GM19463 (cell line): ENCODE data around the gene SORCS1.

Source experiments
- ATAC-seq: cut with Tn5 transposase; IDR thresholded peaks from one replicate; pipeline ENCODE4 v1.9.1; 2021; ENCODE audit warnings: mild to moderate bottlenecking, moderate library complexity; ENCODE audit not compliant: unreplicated experiment

Gene SORCS1

DNA sequence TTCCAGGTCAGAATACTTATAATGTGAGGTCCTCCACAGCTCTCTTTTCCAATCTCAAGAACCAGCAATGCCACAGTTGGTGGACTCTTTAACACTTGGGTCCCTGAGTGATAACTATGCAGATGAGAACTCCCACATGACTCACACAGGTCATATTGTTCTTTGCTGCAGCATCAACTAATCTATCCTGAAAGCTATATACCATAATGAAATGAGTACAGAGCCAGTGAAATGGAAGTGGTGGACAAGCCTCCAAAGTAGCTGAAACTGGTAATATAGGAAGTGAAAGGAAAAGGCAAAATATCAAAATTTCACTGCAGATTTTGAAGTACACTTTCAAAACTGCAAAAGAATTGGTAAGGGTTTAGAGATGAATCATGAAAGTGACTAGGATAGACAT lies 45.6 kb downstream of the SORCS1 start:
- no peak for ATAC-seq

DNA sequence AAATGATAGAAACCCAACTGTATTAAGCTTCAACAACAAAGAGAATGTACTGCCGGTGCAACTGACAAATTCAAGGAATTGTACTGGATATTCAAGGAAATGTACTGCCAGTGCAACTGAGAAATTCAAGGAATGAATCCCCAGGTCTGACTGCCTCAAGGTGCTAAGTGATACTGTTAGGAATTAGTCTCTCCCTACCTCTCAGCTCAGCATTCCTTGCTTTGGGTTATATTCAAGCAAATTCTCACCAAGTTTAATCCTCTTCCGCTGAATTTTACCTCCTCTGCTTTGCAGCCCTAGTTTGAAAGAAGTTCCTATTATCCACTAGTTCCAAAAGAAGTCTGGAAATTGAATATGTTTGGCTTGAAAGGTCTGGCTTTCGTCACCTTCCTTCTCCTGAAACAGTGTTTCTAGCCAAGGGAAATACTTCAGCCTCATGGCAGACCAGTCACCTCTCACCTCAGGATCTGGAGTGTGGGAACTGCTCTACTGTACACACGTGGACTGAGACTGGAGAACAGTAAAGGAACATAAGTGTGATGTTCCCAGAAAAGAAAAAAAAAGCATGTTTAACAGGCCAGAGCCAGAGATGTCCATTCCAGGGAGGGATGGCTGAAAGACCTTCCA lies 60.4 kb downstream of the SORCS1 start:
- ATAC-seq = no peak

DNA sequence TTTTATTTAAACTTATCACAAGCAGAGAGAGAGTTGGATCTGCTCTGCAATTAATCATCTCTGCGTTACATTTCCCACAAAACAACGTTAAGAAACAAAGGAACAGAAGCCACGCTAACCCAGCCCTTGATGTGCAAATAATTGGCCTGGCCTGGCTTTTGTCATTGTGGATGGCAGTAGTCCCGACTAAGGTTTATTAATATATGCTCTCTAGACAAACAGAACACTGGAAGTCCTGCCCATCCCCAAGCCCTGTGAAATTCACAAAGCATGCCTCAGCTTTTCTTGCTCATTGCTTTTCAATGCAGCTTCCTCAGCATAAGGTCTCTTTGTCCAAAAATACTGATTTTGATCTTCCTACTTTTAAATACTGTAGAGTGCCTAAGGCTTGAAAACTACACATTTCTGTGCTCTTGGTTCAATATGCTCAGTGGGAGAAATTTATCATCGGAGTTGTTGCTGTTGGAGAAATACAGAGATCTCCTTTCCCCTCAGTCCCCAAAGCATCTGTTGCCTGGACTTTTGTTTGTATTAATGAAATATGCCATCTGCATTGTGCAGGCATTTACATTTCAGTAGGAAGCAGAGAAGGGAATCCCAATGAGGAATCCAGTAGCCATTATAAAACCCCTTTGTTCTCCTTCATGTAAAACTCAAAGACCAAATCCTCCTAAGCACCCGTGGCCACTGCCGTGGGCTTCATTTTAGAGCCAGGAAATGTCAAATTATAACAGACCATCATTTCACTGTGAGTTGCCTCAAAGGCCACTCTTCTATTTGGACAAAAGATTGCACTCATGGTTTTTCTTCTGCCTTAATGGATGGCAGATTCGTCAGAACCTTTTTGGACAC lies 61.1 kb downstream of the SORCS1 start:
- ATAC-seq = no peak

DNA sequence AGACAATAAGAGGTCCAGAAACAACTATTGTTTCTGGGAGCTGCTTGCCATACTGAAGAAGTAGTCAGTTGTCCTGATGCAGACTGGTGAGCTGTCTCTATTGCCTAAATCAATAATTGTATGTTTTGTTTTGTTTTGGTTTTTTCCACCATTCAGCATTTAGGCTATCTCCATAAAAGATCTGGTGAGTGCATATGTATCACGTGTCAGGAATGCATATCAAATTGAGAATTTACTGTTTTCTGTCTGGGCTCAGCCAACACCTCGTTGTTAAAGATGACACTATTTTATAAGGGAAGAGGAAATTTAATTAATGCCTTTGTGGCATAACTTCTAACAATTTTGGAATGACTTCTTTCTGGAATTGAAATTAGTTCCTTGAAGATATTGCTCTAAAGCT lies 66.2 kb downstream of the SORCS1 start:
- no peak for ATAC-seq

DNA sequence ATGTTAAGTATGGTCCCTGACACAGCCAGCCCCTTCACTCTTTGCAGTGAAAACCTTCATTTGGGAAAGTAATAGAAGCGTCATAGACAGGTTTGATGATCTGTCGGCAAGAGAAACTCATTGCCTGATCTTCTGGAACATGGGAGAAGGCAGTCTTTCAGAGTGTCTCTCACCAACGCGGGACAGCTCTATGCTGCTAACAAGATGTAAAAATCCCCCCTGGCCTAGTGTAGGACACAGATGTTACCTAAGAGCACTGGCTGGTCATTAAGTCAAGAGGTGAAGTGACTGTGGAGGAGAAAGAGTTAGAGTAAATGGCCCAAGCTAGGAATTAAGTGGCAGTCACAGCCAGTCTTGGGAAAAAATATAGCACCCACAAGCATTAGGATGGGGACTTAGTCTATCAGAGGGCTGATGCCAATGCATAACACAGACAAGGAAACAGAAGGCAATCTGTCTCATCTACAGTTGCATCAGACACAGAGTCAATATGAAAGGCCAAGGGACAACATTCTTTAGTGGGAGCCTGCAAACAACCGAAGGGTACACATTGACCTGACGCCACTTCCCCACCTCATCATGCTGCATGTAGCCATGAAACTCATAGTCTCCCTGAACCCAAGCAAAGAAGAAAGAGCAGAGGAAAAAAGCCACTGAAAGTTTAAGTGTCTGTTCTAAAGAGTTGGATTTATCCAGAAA lies 69.5 kb downstream of the SORCS1 start:
- no peak for ATAC-seq

DNA sequence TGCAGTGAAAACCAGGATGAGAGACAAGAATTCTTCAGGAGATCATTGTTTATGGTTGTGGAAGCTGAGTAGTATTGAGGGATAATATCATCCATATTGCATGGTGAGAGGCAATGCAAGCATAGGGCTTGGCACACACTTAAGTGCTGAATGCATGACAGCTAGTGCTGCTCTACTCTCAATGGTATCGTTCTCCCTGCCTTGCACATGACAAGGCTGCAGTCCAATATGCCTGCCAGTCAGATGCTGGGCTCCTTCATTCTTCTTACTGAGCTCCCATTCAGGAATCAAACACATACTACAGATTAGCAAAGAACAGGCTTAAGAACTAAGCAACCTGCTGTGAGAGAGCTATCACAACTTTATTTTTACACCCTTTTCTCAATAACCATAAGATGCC lies 72.2 kb downstream of the SORCS1 start:
- ATAC-seq = no peak

DNA sequence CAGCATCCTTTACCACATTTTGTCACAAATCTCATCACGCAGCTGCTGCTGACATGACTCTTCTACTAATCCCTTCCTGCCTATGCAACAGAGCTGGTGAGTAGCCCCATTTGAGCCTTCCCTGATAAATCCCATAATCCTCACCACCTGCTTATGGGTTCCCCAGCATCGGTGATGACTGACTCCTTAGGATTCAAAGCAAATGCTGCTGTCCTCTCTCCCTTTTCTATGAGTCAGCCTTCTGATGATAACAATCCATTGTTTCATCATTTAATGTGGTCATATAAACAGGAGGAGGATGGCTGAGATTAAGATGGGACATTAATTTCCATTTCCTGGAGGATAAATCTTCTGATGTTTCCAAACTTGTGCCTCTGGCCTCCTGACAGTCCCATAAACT lies 73.4 kb downstream of the SORCS1 start:
- no peak for ATAC-seq

DNA sequence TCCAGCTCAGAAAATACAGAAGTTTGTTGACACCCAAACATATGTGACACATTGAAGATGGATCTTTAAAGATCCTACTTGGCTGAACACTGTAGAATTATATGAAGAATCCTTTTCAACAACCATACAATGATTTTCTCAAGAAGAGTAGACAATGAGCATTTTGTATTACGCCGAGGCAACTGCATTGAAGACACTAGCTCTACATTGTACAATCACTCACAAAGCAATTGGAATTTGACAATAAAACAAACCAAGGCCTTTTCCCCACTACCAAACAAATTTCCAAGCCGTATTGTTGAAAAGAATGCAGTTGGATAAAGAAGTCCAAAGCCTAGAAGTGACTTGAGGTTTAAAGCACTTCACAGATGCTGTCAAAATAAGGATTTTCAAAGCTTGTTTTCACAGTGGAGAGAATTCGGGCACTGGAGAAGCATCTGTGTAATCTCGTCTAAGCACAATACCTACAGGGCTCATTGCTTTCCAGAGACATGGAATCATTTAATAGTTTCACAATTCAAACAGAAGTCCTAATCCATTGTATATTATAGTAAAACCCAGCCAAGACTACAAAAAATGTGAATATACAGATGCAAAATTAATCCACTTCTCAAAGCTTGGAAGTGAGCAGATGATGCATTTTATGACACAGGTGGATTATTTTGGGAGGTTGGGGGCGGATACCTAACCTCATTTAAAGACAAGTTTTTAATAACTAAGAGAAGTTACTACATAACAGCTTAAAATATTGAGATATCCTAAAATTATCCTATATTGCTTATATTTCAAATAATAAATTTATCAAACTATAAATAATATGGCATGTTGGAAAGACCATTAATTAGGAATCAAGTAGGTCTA lies 78.6 kb downstream of the SORCS1 start:
- no peak for ATAC-seq

DNA sequence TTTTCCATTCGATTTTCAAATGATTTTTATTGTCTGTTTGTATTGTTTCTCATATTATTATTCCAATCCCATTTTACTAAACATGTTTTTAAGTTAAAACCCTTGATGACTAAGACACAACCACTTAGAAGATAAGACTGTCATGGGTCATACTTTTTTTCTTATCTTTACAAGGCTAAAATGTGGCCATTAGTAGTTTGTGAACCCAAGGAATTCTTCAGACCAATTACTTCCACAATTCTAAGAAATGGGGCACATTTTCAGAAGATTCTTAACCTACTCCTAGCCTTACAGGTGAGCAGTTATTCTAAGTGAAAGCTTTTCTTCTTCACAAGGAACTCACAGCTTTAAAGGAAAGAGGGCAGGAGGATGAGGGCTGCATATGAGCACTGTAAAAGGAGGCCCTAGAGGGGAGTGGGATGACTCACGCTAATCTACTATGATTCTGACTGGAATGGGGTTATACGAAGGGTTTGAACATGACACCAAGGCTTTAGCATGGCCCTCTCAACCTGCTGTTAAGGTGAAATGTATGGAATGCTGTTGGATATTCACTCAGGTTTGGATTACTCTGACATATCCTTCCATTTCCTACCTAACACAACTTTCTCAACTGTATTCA lies 81.0 kb downstream of the SORCS1 start:
- ATAC-seq = no peak

DNA sequence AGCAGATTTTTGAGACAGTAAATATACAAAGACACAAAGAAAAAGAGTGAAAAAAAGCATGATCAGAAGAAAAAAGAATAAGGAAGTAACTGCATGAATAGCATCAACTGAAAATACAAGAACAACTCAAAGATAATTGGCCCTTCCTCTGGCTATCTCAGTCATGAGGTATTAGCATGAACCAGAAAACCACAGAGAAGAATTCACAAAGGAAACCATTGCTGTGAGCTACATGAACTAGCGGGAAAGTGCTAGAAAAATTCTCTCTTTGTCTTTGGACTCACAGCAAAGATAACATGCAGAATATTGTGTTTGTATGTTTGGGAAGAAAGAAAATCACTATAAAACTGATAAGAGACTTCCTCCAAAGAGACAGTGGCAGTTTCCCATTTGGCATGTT lies 82.9 kb downstream of the SORCS1 start:
- ATAC-seq = no peak

DNA sequence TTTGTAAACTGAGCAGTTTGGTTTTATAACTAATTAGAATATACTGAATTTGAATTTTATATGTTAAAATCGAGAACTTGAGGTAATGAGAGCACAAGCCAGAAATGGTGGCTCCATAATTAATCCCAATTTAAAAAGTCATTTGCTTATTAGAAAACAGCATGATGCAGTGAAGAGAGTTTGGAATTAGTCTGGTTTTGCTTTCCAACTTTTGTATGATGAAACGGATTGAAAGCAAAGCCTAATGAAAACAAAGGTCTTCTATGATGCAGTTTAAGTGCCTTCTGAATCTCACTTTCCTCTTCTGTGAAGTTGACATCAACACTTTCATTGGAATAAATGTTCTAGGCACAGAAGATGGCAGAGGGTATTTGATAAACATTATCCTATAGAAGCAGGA lies 89.4 kb downstream of the SORCS1 start:
- no peak for ATAC-seq

DNA sequence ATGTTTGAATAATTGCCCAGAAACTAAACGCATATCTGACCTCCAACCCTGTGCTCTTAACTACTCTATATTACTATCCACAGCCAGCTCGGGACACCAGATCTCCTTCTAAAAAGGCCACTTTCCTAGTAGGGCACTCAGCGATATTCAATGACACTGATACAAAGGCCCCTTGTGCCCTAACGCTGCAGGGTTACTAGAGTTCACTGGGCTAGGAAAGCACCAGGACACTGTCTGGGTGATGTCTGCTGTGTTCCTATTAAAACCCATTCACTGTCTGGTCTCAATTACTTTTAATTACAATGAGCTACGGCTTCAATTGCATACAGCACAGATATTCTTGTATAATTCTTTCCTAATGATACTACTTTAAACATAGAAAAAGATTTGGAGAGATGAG lies 91.7 kb downstream of the SORCS1 start:
- ATAC-seq = no peak

DNA sequence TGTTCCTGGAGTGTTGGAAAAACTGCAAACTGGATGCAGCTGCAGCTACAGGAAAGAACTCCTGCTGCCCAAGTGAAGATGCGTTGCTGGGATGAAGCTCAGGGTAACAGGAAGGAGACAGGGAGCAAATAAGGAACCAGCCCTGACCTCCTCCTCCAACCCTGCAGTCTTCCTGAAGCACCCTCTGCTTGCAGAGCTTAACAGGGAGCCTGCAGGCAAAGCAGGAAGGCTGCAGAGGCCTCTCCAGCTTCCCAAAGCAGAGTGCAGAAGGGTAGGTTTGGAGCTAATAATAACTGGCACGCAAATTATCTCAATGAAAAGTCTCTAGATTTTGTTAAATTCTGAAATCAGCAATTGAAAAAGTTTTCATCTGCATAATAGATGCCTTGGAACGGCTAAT lies 92.5 kb downstream of the SORCS1 start:
- ATAC-seq = no peak

DNA sequence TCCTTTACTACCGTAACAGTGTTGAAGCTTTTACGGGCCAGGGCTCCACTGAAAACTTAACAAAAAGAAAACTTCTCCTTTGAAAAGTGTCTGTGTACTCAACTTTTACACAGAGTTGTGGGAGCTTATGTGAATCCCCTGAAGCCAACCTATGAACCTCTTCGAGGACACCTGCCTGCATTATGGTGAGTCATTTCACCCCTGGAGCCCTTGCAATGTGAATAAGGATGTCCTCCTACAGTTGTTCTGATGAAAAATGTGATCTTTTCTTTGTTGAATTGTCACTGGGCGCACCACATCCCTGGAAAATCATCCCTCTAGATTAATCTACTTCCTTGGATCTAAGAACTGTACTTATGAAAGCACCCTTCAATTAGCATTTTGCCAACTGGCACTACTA lies 93.2 kb downstream of the SORCS1 start:
- no peak for ATAC-seq

DNA sequence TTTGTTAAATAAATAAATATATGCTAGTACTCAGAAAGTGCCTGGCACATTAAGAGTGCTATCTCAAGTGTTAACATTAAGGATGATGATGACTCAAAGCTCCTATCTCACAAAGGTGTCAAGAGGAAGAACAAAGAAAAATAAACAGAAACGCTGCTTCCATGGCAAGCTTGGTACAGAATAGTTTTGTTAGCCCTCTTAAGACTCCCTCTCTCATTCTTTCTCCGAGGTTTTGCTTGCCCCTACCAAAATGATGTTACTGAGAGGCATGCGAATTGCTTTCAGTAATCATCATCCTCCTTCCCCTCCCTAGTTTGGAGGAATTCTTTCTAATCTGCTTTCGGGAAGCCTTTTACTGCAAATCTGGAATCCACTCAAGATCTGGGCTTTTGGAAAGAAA lies 96.7 kb downstream of the SORCS1 start:
- no peak for ATAC-seq

DNA sequence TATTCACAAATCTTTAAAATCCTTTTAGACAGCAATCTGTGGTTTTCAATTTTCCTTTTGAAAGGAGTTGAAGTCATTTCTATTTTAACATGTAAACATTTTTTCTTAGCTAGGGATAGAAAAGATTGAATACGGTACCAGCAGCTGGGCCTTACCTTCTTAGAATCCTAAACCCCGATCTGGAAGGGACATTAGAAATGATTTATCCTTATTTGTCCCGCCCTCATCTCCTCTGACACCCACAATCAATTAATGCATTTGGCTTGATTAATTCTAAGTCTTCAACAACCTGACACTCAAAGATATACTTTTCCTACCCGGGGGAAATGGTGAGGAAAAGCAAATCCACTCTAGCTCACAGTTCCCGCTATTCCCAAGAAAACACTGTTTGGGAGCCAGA lies 100.4 kb downstream of the SORCS1 start:
- no peak for ATAC-seq

DNA sequence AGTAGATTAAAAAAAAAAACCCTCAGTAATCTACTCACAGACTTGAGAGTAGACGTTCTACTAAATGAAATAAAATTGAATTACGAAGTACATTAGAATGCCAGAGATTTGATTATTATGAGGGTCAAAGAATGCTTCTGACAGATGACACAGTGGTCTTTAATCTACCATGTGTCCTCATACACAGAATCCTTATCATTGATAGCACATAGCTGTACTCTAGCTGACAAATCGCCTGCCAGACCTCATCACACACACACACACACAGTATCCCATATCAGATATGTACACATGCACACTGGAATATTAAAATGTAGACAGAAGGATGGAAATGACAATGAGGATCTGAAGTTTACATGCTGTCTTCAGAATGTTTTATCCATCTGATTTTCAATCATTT lies 104.6 kb downstream of the SORCS1 start:
- ATAC-seq = no peak

DNA sequence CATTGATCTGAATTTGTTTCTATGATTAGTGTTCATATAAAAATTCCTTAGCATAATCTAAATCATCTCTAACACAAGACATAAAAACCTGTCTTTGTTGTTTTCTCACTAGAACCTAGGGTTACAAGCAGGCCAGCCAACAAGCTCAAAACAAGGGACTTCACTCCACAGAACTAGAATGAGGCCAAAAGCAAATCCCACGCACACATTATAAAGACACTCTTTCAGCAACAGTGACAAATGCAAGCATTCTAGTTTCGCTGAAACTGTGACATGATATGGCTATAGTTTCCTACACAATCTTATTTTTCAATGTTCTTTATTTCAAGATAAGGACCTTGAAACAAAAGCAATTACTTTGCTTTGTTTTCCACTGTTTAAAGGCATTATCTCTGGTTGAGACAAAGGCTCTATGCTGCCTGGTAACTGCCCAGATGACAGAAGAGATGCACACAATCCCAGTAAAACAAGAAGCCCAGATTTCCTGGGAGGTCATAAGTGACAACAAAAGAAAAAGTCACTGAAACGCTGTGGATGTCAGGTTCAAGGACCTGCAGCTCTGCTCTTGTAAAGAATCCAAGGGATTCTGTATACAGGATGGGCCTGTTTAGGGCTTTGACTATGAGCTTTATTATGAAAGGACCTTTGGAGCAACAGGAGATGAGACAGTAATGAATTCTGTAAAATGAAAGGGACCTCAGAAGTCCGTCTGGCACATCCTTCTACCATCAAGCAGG lies 105.3 kb downstream of the SORCS1 start:
- no peak for ATAC-seq

DNA sequence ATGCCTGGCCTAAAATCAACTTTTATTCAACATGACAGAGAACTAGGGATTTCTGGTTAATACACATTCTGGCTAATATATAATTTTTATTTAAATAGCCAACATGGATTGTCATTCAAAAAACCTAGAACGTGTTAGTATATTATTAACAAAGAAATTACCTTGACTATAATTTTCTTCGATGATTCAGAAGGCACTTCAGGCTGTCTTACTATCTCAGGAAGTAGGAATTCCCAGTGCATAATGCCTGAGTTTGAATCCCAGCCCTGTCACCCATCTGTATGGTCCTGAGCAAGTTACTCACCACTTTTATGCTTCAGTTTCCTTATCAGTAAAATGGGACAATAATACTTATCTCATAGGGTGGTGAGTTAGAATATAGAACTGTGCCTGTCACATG lies 106.2 kb downstream of the SORCS1 start:
- no peak for ATAC-seq

DNA sequence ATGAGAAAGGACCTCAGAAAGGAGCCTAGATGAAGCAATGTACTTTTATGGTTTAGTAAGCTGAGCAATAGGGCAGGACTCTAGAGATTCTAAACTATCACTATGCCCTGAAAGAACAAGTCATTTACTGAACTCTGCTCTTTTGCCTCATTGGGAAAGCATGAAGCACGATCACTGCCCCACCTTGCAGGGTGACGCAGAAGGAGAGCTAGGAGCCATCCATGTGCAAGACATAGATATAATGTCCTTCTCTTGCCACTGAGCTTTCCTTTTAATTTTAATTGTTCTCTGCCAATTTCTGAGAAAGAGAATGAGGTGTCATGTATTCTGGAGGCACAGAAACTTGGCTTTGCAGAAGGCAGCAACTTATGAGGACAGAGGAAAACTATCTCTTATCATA lies 108.3 kb downstream of the SORCS1 start:
- no peak for ATAC-seq
